Upper lobe of left lung (tissue), 6 donors: ENCODE results near the gene SEMA3A. TPM values are rescaled to one million over a fixed set of nuclear protein-coding genes. Genes with fewer than 3 reads are reported as not detected.

Source experiments
- ATAC-seq, 2 donors: fragments of 200-7000 bp; cut with Tn5 transposase; one replicate each; pipeline ENCODE4 v1.9.1; 2022; ENCODE audit warnings: mild to moderate bottlenecking in 2 of 2, moderate library complexity in 2 of 2; ENCODE audit not compliant: low FRiP score in 2 of 2
- DNase-seq, 2 donors: peaks; one replicate each; pipeline ENCODE4 v3.0.0-alpha.2; 2019 to 2020
- H3K27ac ChIP-seq, 4 donors: fragments of 200-600 bp; sonication (generic); one replicate each; pipeline ENCODE4 v1.5.1; 2016 to 2019
- H3K27me3 ChIP-seq, 4 donors: fragments of 200-600 bp; sonication (generic); one replicate each; pipeline ENCODE4 v1.5.1; 2017 to 2019
- H3K36me3 ChIP-seq, 4 donors: fragments of 200-600 bp; sonication (generic); one replicate each; pipeline ENCODE4 v1.5.1; 2016 to 2019
- H3K4me1 ChIP-seq, 4 donors: fragments of 200-600 bp; sonication (generic); one replicate each; pipeline ENCODE4 v1.5.1; 2018 to 2019
- H3K4me3 ChIP-seq, 4 donors: fragments of 200-600 bp; sonication (generic); one replicate each; pipeline ENCODE4 v1.5.1; 2017 to 2019; ENCODE audit warnings: mild to moderate bottlenecking in 2 of 4, moderate library complexity in 1 of 4
- H3K9me3 ChIP-seq, 4 donors: fragments of 200-600 bp; sonication (generic); one replicate each; pipeline ENCODE4 v1.5.1; 2018 to 2019
- CTCF ChIP-seq, 6 experiments: fragments of 450-650 bp in 4 of 6; fragments of 200-600 bp in 2 of 6; sonication (generic) in 2 of 6; IDR thresholded peaks; one replicate each; pipeline ENCODE4 v1.5.1; 2016 to 2019; ENCODE audit warnings: antibody characterized with exemption in 6 of 6
- EP300 ChIP-seq, 4 donors: sonication (generic); formaldehyde crosslinking; IDR thresholded peaks; one replicate each; pipeline ENCODE4 v1.5.1; 2017; ENCODE audit warnings: antibody characterized with exemption in 4 of 4, control low read depth in 2 of 4
- POLR2A ChIP-seq, 4 donors: fragments of 450-650 bp; IDR thresholded peaks; one replicate each; pipeline ENCODE4 v1.5.1; 2016 to 2017; ENCODE audit warnings: antibody characterized with exemption in 4 of 4, mild to moderate bottlenecking in 2 of 4
- POLR2AphosphoS5 ChIP-seq, 2 donors: sonication (generic); formaldehyde crosslinking; IDR thresholded peaks; one replicate each; pipeline ENCODE4 v1.5.1; 2017; ENCODE audit warnings: antibody characterized with exemption in 2 of 2
- WGBS, 2 donors: methylation state at CpG; one replicate each; pipeline ENCODE4 v1.1.5; 2017 to 2018; 5-methylcytosine and 5-hydroxymethylcytosine counted together
- total RNA-seq, 6 donors: library from RNA; depleted of rRNA in 4 of 6; stranded (reverse); fragments of >200 nt in 4 of 6; gene quantifications; one replicate each; pipeline versions ENCODE4 v1.1.0 to v1.2.1, GENCODE V29; 2016 to 2021
- donor health status: DM: no; HTN: no; CAD: no; lungs with moderate emphysema.
- donor health status: DM: no; HTN: yes; CAD: no; lungs with severe emphysema.

The SEMA3A gene
- total RNA-seq, 6 donors from 2014 or later, result 1.0 to 8.8 (median 3.1) TPM

- Histone ChIP-seq H3K4me1 (no peaks in the 10 kb centered on the region), H3K4me3 (no peak overlapping the region), H3K36me3 (no peaks in the 10 kb centered on the region), H3K27ac (no peak overlapping the region), H3K9me3 (no peaks in the 10 kb centered on the region), H3K27me3 (no peaks in the 10 kb centered on the region)
- DNase-seq, result no peak
- 47 to 64% methylated on average over 1 of the region's 1 CpG for WGBS, 2 donors
- TF ChIP-seq POLR2AphosphoS5 (IDR thresholded peaks at IDR 0.05) (no peak), CTCF (IDR thresholded peaks at IDR 0.05) (no peak), EP300 (IDR thresholded peaks at IDR 0.05) (no peak), POLR2A (IDR thresholded peaks at IDR 0.05) (no peak)
- no peak for ATAC-seq
Observed at GRCh38 chr7:84043661-84044191, 150.9 kb downstream of the SEMA3A start.

- WGBS, 2 donors, result 72 to 77% methylated on average over 7 of the region's 7 CpGs
- Histone ChIP-seq H3K9me3 (no peaks in the 10 kb centered on the region), H3K4me3 (no peak overlapping the region), H3K27me3 (no peaks in the 10 kb centered on the region), H3K27ac (no peak overlapping the region), H3K36me3 (no peaks in the 10 kb centered on the region), H3K4me1 (no peaks in the 10 kb centered on the region)
- ATAC-seq (no peak), DNase-seq (no peak)
- no peak for TF ChIP-seq POLR2A (IDR thresholded peaks at IDR 0.05)
- TF ChIP-seq EP300 (IDR thresholded peaks at IDR 0.05), result no peak
- TF ChIP-seq POLR2AphosphoS5 (IDR thresholded peaks at IDR 0.05), result no peak
- no peak for TF ChIP-seq CTCF (IDR thresholded peaks at IDR 0.05)
Observed at GRCh38 chr7:84042110-84042539, 152.5 kb downstream of the SEMA3A start.

- H3K4me3 ChIP-seq, result no peak overlapping the region
- H3K27ac ChIP-seq, result no peak overlapping the region
- H3K27me3 ChIP-seq, result no peaks in the 10 kb centered on the region
- H3K36me3 ChIP-seq, result no peaks in the 10 kb centered on the region
- ATAC-seq, result no peak
- no peaks in the 10 kb centered on the region for H3K9me3 ChIP-seq
- no peaks in the 10 kb centered on the region for H3K4me1 ChIP-seq
- TF ChIP-seq EP300 (IDR thresholded peaks at IDR 0.05) (no peak), POLR2A (IDR thresholded peaks at IDR 0.05) (no peak), CTCF (IDR thresholded peaks at IDR 0.05) (no peak), POLR2AphosphoS5 (IDR thresholded peaks at IDR 0.05) (no peak)
- no peak for DNase-seq
- WGBS, 2 donors, result 83 to 88% methylated on average over 5 of the region's 5 CpGs
Observed at GRCh38 chr7:84041649-84042048, 152.9 kb downstream of the SEMA3A start.

GRCh38 chr7:84040355-84040754, 154.2 kb downstream of the SEMA3A start:
- 79 to 89% methylated on average over 3 of the region's 3 CpGs for WGBS, 2 donors
- no peak for TF ChIP-seq EP300 (IDR thresholded peaks at IDR 0.05)
- TF ChIP-seq POLR2A (IDR thresholded peaks at IDR 0.05), result no peak
- no peak for TF ChIP-seq CTCF (IDR thresholded peaks at IDR 0.05)
- no peak for TF ChIP-seq POLR2AphosphoS5 (IDR thresholded peaks at IDR 0.05)
- no peaks in the 10 kb centered on the region for H3K4me1 ChIP-seq
- ATAC-seq (no peak), DNase-seq (no peak)
- H3K27ac ChIP-seq, result no peak overlapping the region
- no peaks in the 10 kb centered on the region for H3K27me3 ChIP-seq
- H3K9me3 ChIP-seq, result no peaks in the 10 kb centered on the region
- H3K36me3 ChIP-seq, result no peaks in the 10 kb centered on the region
- H3K4me3 ChIP-seq, result no peak overlapping the region

GRCh38 chr7:84039432-84039831, 155.2 kb downstream of the SEMA3A start:
- TF ChIP-seq POLR2A (IDR thresholded peaks at IDR 0.05), result no peak
- no peak for TF ChIP-seq POLR2AphosphoS5 (IDR thresholded peaks at IDR 0.05)
- TF ChIP-seq CTCF (IDR thresholded peaks at IDR 0.05), result no peak
- no peak for TF ChIP-seq EP300 (IDR thresholded peaks at IDR 0.05)
- no peak for DNase-seq
- no peaks in the 10 kb centered on the region for H3K9me3 ChIP-seq
- H3K27ac ChIP-seq, result no peak overlapping the region
- H3K4me1 ChIP-seq, result no peaks in the 10 kb centered on the region
- H3K4me3 ChIP-seq, result no peak overlapping the region
- no peaks in the 10 kb centered on the region for H3K36me3 ChIP-seq
- no peaks in the 10 kb centered on the region for H3K27me3 ChIP-seq
- no peak for ATAC-seq
